B cell (primary cell): Measurements from ENCODE around the gene ERBB2. TPM values are rescaled to one million over a fixed set of nuclear protein-coding genes. Genes with fewer than 3 reads are reported as not detected.

Experiments
- ATAC-seq: fragments of 200-7000 bp; cut with Tn5 transposase; one replicate; pipeline ENCODE4 v1.10.0; 2021; ENCODE audit warnings: low read depth, mild to moderate bottlenecking, moderate number of reproducible peaks, moderate library complexity
- CTCF ChIA-PET: fragments of 350-600 bp; sonication (Branson Sonifier 250); formaldehyde crosslinking; loops from one replicate; lab custom pipeline; 2021; ENCODE audit warnings: antibody characterized with exemption, inconsistent platforms; lab: Charles Lee
- POLR2A ChIA-PET: fragments of 350-600 bp; sonication (Branson Sonifier 250); formaldehyde crosslinking; loops from one replicate; lab custom pipeline; 2021; ENCODE audit warnings: antibody characterized with exemption; lab: Charles Lee
- DNase-seq: peaks from one replicate; pipeline ENCODE4 v3.0.0; 2013
- H2AFZ ChIP-seq: 2 replicates; pipeline ENCODE4 v1.6.1; 2012; ENCODE audit warnings: mild to moderate bottlenecking, low read depth, low read length; ENCODE audit not compliant: insufficient read depth, poor library complexity, severe bottlenecking
- H3K27ac ChIP-seq, 2 donors: 1 replicate in 1 of 2; 2 replicates in 1 of 2; pipeline ENCODE4 v1.5.1; 2012 to 2013; ENCODE audit warnings: low read length in 2 of 2, mild to moderate bottlenecking in 2 of 2, moderate library complexity in 1 of 2
- H3K27me3 ChIP-seq, 4 experiments: fragments of 200-600 bp in 1 of 4; sonication (generic) in 1 of 4; replicated peaks in 1 of 4; 1 replicate in 2 of 4; 2 replicates in 2 of 4; pipeline versions ENCODE4 v1.6.1 to v1.7.0; 2013 to 2016; ENCODE audit warnings: low read length in 3 of 4, mild to moderate bottlenecking in 2 of 4, mixed read lengths in 1 of 4, moderate library complexity in 1 of 4; ENCODE audit not compliant: insufficient read depth in 4 of 4, control insufficient read depth in 3 of 4; ENCODE audit errors: control extremely low read depth in 1 of 4
- H3K36me3 ChIP-seq, 2 experiments: replicated peaks in 1 of 2; 1 replicate in 1 of 2; 2 replicates in 1 of 2; pipeline versions ENCODE4 v1.6.1 to v1.7.1; 2013; ENCODE audit warnings: low read length in 1 of 2; ENCODE audit not compliant: insufficient read depth in 2 of 2, control insufficient read depth in 1 of 2; ENCODE audit errors: control extremely low read depth in 1 of 2, extremely low read depth in 1 of 2
- H3K4me1 ChIP-seq, 2 donors: fragments of 200-600 bp in 1 of 2; sonication (generic) in 1 of 2; 1 replicate in 1 of 2; 2 replicates in 1 of 2; pipeline versions ENCODE4 v1.5.1 to v1.6.1; 2013 to 2017; ENCODE audit warnings: low read length in 2 of 2; ENCODE audit not compliant: control insufficient read depth in 2 of 2, insufficient read depth in 2 of 2
- H3K4me2 ChIP-seq: replicated peaks from 2 replicates; pipeline ENCODE3; 2012; ENCODE audit warnings: mild to moderate bottlenecking, low read depth, low read length; ENCODE audit not compliant: poor library complexity, severe bottlenecking
- H3K4me3 ChIP-seq, 5 experiments: fragments of 200-600 bp in 1 of 5; sonication (generic) in 1 of 5; 1 replicate in 3 of 5; 2 replicates in 2 of 5; pipeline versions ENCODE4 v1.5.1 to v1.7.0; 2011 to 2016; ENCODE audit warnings: low read length in 4 of 5, mild to moderate bottlenecking in 4 of 5, low read depth in 2 of 5, control low read depth in 1 of 5, moderate library complexity in 1 of 5; ENCODE audit not compliant: insufficient read depth in 1 of 5; ENCODE audit errors: control extremely low read depth in 1 of 5, extremely low read depth in 1 of 5
- H3K79me2 ChIP-seq: fragments of 200-600 bp; sonication (generic); one replicate; pipeline ENCODE4 v1.6.0; 2016; ENCODE audit warnings: low read length; ENCODE audit not compliant: control insufficient read depth, insufficient read depth
- H3K9ac ChIP-seq: fragments of 200-600 bp; sonication (generic); 2 replicates; pipeline ENCODE4 v1.6.1; 2017; ENCODE audit warnings: mild to moderate bottlenecking, low read length, moderate library complexity
- H3K9me3 ChIP-seq, 3 donors: one replicate each; pipeline versions ENCODE4 v1.6.1 to v1.7.1; 2013; ENCODE audit warnings: low read length in 2 of 3; ENCODE audit not compliant: control insufficient read depth in 2 of 3, insufficient read depth in 1 of 3; ENCODE audit errors: control extremely low read depth in 1 of 3
- H4K20me1 ChIP-seq: 2 replicates; pipeline ENCODE4 v1.6.0; 2012; ENCODE audit warnings: mild to moderate bottlenecking, low read length; ENCODE audit not compliant: insufficient read depth, control insufficient read depth, poor library complexity, severe bottlenecking
- H3K27ac Mint-ChIP-seq: one replicate; pipeline ENCODE4 v1.8.0; 2021; ENCODE audit warnings: mixed read lengths
- H3K27me3 Mint-ChIP-seq: one replicate; pipeline ENCODE4 v1.8.0; 2021; ENCODE audit warnings: mixed read lengths
- H3K4me1 Mint-ChIP-seq: one replicate; pipeline ENCODE4 v1.8.0; 2021; ENCODE audit warnings: mixed read lengths
- H3K4me3 Mint-ChIP-seq: one replicate; pipeline ENCODE4 v1.8.0; 2021; ENCODE audit warnings: mixed read lengths
- H3K9me3 Mint-ChIP-seq: one replicate; pipeline ENCODE4 v1.8.0; 2022; ENCODE audit warnings: mixed read lengths; ENCODE audit not compliant: insufficient read depth
- CTCF ChIP-seq: fragments of 200-600 bp; IDR thresholded peaks from one replicate; pipeline ENCODE4 v1.8.0; 2022; ENCODE audit warnings: antibody characterized with exemption, mild to moderate bottlenecking
- EZH2 ChIP-seq: IDR thresholded peaks from 2 replicates; pipeline ENCODE4 v1.6.1; 2012; ENCODE audit warnings: borderline replicate concordance, low read depth, mild to moderate bottlenecking, moderate library complexity, low read length; ENCODE audit not compliant: insufficient read depth, poor library complexity, severe bottlenecking
- WGBS: methylation state at CpG from one replicate; pipeline ENCODE4 v1.1.5; 2013; ENCODE audit warnings: missing lambda C conversion rate; ENCODE audit not compliant: insufficient coverage; 5-methylcytosine and 5-hydroxymethylcytosine counted together
- intact Hi-C: fragments of 100-400 bp; cut with micrococcal nuclease; formaldehyde crosslinking; loops from one replicate; pipeline ENCODE4 v1.10.0; 2022
- polyA plus RNA-seq: library from polyadenylated mRNA; depleted of rRNA; stranded (reverse); fragments of >200 nt; gene quantifications from 2 replicates; pipeline ENCODE4 v1.2.3, GENCODE V29; 2012
- total RNA-seq, 2 donors: library from RNA; stranded (reverse); fragments of 120-200 nt in 1 of 2; gene quantifications; 1 replicate in 1 of 2; 2 replicates in 1 of 2; pipeline versions ENCODE4 v1.2.3 to v1.2.4, GENCODE V29; 2013 to 2022

Gene ERBB2
- total and polyA plus RNA-seq, 2 donors (not counting 1 experiment from before 2014, with no cell fraction given), result 3.2 to 8.4 TPM

DNA sequence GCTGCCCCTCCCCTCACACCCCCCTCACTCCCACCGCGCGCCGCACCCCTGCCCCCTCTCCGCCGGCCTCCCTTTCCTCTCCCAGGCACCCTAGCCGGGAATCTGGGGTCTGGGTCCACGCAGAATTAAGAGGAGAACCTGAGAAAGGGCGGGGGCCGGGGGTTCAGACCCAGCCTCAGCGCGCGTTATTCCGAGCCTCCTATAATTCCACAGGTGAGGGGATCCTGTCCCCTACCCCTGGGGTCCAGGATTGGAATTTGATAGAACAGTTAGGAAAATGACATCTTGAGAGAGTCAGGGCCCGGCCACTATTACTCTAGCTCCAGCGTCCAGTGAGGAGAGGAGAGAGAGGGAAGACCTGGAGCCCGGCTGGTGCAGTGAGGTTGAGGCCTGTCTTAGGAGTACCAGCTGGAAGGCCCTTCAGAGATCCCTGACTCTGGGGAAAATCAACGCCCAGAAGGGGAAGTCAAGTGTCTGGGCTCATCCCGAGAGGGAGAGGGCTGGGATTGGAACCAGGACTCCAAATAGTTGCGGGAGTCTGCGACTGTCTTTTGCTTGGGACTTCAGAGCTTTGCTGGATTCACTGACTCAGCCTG, 55.2 kb downstream of the ERBB2 start:
- Histone ChIP-seq H3K27me3 (no peaks in the 10 kb centered on the region), H3K4me2 (peak overlapping the region; percentile 89), H3K79me2 (peaks cover 22% of the 10 kb centered on the region), H3K9me3 (peaks cover 0 to 9% (median 0%) of the 10 kb centered on the region in 3 donors), H3K9ac (peak overlapping the region; percentile 70), H3K27ac (peak overlapping the region; percentile 100), H2AFZ (peak overlapping the region; percentile 64), H3K4me3 (peak overlapping the region in 4 of 5 experiments; percentile 45 to 63 (median 54)), H3K36me3 (no peaks in the 10 kb centered on the region), H4K20me1 (no peaks in the 10 kb centered on the region), H3K4me1 (peaks cover 64 to 67% of the 10 kb centered on the region in 2 donors)
- intact Hi-C loops, result loop anchor here (1.0 to 10.0 kb wide), 10 partner anchors 25 to 225 kb away; partner anchors contain the start of genes IKZF3, LRRC3C, MIEN1 and ORMDL3
- 17% methylated on average over 12 of the region's 21 CpGs for WGBS
- Mint-ChIP-seq H3K27me3 (no peaks in the 10 kb centered on the region), H3K4me3 (peak overlapping the region; percentile 84), H3K4me1 (peaks cover 69% of the 10 kb centered on the region), H3K27ac (peak overlapping the region; percentile 97), H3K9me3 (peaks cover 2% of the 10 kb centered on the region)
- DNase-seq (no peak), ATAC-seq (no peak)
- CTCF ChIA-PET, result interaction anchor here (0.7 to 3.6 kb wide), 21 partner anchors 10 to 225 kb away, joined by 3 to 32 read pairs (median 6); partner anchors contain the start of genes IKZF3, MIEN1, PGAP3 and PSMD3
- POLR2A ChIA-PET, result interaction anchor here (0.5 to 3.1 kb wide), 26 partner anchors 12 to 511 kb away, joined by 3 to 58 read pairs (median 5); partner anchors contain the start of genes IKZF3, MIEN1, PGAP3 and PSMD3
- TF ChIP-seq CTCF (no peak), EZH2 (no peak)
